Measurements from ENCODE around the gene MRM2.

GRCh38 chr7:2218444-2218785, 23.6 kb downstream of the MRM2 start:
- TF ChIP-seq CTCF (IDR thresholded peaks at IDR 0.05 in 8 of 11, conservative IDR thresholded peaks at IDR 0.05 in 3 of 11) (no peak), POLR2A (IDR thresholded peaks at IDR 0.05) (no peak)

Data from spleen (tissue), 7 donors.